Stimulated activated CD4-positive, alpha-beta T cell treated with anti-CD3 and anti-CD28 coated beads, Interleukin-12 subunit alpha, Interleukin-12 subunit beta, amount 100 ng/mL, for 48 hours (primary cell): ENCODE data around the gene RPS6KA5.
"Not testable (repeated sequence)": the region's sequence is repeated elsewhere in the genome, so short reads cannot be mapped to it uniquely, and the experiment has no call there.

Experiments used
- DNase-seq, 3 donors: peaks; one replicate each; pipeline ENCODE4 v3.0.0-alpha.2; 2020; ENCODE audit warnings: low read depth in 2 of 3, low spot score in 1 of 3

RPS6KA5 gene

DNA sequence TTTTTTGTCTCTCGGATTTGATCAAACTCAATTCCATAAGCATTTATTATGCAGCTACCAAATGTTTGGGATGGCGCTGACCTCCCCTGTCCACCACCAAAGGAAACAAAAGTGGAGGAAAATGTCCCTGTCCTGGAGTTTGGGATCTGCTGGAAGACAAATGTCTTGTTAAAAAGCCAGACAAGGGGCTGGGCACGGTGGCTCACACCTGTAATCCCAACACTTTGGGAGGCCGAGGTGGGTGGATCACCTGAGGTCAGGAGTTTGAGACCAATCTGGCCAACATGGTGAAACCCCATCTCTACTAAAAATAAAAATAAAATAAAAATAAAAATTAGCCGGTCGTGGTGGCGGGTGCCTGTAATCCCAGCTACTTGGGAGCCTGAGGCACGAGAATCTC lies 221.9 kb downstream of the RPS6KA5 start:
- not testable (repeated sequence) for DNase-seq

DNA sequence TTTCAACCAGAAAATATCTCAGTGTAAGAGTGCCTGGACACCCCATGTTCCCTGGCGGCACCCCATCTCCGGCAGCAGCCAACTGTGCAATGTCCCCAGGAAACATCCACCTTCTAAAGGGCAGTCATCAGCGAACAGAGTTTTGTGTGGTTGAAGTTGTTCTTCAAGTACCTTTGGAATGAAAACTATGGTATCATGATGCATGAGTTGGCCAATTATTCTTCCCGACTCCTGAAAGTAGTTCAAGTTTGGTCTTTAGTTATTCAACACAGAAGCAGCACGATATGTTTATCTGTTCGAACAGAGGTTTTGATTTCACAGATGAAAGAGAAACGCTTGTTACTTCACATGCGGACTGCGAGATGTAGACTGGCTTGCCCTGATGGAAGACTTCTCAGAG lies 223.1 kb downstream of the RPS6KA5 start:
- DNase-seq = no peak

DNA sequence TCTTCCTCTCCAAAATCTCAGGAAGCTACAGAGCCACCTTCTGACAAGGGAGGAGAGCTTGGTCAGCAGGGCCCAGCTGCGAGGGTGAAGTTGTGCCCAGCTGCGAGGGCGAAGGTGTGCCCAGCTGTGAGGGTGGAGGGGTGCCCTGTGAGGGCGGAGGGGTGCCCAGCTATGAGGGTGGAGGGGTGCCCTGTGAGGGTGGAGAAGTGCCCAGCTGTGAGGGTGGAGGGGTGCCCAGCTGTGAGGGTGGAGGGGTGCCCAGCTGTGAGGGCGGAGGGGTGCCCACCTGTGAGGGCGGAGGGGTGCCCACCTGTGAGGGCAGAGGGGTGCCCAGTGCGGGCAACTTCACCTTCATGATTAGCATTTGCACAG lies 223.8 kb downstream of the RPS6KA5 start:
- no peak for DNase-seq

DNA sequence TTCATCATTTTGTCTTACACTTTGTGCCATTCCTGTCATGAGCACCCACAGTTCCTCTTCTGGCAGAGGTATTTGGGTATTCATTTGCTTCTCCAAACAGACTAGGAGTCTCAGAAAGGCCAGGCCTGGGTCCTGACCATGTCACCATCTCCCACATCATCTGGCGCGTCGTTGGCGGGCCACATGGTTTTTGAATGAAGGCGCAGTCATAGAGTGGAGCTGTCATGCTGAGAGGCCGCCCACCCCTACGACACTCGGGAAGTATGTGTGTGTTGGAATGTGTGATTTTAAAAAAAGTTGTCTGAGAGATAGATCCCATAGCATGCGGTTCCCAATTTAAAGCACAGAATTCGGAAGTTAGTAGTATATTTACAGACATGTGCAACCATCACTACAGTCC lies 228.6 kb downstream of the RPS6KA5 start:
- DNase-seq = no peak

DNA sequence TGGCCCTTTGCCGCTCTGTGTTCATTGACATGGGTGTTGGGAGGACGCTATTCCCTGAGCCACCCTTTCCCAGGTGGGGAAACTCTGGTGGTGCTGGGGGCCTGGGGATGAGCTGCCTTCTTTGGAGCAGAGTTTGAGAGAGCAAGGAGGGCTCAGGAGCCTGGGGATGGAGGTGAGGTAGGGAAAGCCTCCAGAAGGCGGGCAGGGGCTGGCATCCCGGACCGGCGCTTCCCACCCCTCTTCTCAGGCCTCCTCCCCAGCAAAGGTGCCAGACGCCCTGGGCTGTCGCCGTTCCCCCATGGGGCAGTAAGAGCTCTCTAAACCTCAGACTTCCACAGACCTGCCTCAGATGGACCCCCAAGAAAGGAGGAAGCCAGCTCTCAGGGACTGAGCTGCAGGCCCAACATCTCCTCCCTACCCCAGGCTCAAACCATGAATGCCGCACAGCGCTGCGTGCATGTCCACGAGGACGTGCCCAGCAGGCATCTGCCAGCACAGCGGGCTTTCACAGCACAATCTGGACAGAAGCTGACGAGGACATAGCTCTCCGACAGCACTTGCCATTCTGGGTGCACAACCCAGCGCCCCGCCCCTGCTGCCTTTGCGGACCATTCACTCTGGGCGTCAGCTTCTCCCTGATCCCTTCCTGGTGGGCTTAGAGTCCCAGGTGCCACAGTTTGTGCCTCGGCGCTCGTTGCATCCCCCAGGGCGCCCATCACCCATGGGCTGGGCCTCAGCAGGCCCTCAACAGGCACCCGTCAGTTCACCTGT lies 229.3 kb downstream of the RPS6KA5 start:
- DNase-seq = no peak

DNA sequence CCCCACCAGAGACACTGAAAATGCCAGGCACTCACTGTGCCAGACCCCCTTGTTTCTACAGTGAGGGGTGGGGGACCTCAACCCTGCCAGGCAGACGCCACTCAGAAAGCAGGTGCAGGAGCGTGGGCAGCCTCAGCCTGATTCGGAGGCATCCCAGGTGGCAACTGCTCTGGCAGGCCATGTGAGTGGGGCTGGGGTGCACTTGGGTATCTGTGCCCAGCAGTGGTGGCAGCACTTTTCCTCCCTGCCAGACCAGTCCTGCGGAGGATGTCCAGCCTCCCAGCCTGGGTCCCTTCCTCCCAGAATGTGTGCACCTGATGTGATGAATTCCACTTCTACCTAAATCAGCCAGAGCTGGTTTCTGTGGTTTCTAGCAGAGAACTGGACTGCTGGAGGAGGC lies 230.8 kb downstream of the RPS6KA5 start:
- DNase-seq = no peak

DNA sequence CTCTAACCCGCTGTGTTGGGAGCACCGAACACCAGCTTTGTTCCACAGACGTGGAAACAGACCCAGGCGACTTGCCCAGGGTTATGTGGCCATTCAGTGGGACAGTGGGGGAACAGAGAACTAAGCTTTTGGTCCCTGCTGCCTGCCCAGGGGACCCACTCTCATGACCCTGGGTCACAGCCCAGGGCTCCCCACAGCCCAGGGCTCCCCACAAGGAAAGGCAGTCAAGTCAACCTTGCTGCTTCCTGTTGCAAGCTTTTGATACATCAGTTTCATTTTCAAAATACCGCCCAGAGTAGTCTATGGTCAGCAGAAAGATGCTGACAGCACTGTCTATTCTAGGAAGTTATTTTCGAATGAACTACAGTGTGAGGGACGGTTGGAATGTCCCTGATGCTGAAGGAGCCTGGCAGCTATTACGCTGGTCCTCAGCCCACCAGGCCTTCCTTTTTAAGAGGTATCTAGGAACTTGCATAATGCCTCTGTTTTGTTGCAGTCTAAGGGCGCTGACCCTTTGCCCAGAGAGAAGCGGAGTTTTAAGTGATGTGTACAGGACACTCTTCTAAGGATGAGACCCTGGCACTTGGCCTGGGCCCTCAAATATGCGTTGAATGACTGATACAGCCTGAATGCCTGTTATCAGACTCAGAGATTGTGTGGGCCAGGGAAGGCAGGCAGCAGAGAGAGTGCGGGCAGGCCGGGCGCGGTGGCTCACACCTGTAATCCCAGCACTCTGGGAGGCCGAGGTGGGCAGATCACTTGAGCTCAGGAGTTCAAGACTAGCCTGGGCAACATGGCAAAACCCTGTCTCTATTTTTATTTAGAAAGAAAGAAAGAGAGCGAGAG lies 231.6 kb downstream of the RPS6KA5 start:
- DNase-seq = peak in 1 of 3 donors; percentile 2

DNA sequence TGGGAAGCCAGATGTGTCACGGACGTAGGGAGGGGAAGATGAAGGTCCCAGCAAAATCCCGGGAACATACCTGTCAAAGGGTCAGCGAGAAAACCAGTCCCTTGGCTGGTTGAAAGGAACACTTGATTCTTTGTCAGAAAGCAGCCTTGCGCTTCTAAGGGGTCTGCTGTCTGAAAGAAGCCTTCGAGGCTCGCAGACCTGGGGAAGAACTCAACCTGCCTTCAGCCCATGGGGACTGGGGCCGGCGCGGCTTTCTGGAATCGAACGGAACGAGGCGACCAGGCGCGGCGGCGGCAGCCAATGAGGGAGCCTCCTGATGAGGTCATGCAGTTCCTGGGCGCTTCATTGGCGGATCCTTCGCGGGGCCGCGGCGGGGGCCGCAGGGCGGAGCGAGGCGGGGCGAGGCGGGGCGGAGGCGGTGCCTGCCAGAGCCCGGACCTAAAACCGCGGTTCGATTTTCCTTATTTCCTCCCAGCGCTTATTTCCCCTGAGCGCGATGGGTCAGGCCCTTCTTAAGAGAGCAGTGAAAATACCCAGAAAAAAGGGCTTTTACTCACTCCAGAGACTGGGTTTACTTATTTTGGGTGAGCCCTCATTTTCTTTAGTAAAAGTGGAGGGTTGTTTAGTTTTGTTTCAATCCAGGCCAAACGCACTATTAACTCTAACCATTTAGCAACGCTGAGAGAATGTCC lies 232.4 kb downstream of the RPS6KA5 start:
- DNase-seq = peak; percentile 85 to 89 (median 89)

DNA sequence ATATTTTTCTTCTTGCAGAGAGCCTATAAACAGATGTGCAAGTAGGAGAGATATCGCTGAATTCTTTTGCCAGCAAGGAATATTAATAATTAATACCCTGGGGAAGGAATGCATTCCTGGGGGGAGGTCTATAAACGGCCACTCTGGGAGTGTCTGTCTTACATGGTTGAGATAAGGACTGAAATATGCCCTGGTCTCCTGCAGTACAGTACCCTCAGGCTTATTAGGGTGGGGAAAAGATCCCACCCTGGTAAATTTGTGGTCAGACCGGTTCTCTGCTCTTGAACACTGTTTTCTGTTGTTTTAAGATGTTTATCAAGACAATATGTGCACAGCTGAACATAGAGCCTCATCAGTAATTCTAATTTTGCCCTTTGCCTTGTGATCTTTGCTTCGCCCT lies 236.9 kb downstream of the RPS6KA5 start:
- not testable (repeated sequence) for DNase-seq

DNA sequence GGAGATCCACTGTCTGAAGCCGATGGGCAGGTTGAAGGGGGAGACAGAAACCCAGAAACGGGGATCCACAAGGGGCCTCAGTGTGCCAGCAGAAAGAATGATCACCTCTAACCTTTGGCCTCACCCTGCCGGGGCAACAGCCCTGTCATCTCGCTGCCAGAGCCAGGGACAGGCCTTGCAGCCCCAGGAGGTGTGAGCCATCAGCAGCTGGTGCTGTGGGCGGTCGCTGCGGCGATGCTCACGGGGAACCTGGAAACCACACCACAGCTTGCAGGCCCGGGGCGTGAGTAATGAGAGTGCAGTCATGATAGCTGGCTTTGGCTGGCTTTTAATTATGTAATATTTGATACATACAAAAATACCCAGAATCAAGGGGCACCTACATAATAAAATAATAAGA lies 239.5 kb downstream of the RPS6KA5 start:
- DNase-seq = peak; percentile 61 to 81 (median 74)

DNA sequence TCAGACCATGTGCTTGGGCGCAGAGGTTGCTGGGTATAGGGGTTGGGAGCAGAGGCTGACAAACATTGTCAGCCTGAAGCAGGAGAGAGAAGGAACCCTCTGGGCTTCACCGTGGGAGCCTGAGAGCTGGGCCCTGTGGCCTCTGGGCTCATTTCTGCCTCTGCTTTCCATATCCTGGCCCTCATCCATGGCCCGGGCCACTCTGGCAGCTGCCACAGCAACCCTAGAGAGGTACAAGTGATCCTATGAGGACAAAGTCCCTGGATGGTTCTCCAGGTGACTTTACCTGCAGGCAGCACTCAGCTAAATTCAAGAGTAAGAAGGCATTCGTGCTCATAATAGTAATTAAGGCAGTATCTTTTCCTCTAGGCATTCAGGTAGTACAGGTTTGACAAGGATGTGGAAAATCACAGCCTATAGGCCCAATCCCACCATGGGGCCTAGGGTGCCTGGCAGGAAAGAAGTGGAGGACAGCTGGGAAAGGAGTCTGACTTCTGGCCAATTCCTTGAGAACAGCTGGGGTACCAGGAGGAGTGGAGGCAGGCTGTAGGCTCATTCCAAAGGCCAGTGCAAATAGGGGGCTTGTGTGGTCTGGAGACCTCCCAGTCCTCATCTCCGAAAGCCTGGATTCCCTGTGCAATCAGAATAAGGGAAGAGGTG lies 240.6 kb downstream of the RPS6KA5 start:
- DNase-seq = no peak

DNA sequence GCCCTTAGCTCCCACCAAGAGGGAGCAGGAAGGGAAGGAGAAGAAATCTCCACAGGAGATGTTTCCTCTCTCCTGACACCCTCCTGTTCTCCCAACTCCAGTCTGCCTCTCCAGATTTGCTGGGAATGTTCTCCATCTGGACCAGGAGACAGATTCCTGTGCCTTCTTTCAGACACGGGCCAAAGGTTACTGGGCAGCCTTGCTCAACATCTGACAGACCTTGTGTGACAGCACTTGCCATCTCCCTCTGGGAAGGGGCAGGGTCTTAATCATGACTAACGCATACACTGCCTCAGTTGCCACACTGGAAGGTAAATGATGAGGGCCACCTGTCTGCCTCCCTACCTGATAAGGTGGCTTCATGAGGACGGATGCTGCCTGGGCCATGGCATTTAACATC lies 241.7 kb downstream of the RPS6KA5 start:
- no peak for DNase-seq

DNA sequence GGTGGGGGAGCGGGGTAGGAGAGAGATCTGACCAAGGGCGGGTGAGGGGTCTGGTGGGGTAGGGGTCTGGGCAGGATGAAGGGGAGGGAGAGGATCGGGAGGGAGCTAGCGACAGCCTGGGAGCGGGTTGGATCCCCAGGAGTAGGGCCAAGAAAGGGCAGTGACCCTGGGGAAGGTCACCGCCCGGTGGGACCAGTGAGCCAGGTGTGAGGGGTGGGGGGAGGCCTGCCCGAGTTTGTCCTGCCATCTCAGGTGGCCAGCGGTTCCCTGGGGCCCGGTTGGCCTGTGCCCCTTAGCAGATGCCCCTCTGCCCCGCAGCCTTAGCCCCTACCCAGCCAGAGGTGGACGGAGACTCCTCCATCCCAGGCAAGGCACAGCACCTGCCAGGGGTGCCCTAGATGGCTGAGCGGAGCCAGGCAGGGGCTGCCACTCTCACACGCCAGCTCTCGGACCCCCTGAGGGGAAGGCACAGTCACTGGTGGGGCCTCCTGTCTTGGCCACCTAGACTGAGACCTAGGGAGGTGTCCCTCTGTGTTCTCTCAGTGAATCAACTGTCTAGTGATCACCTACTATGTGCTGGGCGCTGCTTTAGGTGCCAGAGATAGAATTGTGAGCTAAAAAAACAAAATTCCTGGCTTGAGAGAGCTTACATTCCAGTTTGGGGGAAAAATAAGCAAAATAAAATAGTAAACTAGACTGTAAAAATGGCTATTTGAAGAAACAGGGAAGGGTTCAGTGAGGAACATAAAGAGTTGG lies 243.6 kb downstream of the RPS6KA5 start:
- no peak for DNase-seq

DNA sequence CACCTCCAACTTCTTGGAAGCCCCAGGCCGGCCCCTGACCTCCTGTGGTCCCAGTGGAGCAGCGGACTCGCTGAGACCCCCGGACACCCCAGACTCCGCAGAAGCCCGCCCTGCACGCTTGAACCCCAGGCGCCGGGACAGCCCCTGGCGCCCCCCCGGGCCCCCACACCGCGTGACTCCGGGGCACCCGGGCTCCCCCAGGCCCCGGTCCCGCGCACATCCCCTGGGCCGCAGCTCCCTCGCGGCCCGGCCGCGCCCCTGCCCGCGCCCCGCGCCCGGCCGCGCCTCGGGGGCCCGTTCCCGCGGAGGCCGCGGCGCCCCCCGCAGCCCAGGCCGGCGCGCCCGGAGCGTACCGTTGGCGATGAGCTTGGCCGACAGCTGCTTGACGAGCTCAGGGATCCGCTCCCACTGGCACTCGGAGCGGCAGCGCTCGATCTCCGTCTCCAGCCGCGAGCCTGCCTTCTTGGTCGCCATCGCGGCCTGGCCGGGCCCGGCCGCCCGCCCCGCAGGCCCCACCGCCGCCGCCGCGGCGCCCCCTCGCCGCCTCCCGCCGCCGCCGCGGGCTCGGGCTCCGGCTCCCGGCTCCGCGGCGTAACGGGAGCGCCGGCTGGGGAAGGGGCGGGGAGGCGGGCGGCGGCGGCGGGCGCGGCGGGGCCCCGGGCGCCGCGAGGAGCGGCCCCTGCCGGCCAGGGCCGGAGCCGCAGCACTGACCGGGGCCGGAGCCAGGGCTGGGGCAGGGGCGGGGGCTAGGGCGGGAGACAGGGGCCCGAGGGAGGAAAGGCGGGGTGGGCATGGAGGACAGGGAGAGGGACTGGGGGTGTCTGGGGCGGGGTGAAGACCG lies 244.4 kb downstream of the RPS6KA5 start, which contains the start of gene TTC7B:
TTC7B (minus strand) TSS at position 609 of the 841 bp plus-strand sequence; CDS start at position 474, 135 bp downstream.
- DNase-seq = peak in 2 of 3 donors; percentile 8 to 22

DNA sequence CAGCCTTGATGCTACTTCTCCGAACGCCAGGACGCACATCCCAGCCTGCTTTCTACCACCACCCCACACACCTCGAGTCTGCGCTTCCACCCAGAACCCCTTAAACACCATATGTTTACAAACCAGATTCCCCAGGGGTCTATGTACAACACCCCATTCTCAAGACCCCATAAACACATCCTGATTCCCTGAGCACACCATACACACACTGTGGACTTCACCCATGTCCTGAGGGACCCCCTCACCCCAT lies 244.9 kb downstream of the RPS6KA5 start:
- DNase-seq = no peak

DNA sequence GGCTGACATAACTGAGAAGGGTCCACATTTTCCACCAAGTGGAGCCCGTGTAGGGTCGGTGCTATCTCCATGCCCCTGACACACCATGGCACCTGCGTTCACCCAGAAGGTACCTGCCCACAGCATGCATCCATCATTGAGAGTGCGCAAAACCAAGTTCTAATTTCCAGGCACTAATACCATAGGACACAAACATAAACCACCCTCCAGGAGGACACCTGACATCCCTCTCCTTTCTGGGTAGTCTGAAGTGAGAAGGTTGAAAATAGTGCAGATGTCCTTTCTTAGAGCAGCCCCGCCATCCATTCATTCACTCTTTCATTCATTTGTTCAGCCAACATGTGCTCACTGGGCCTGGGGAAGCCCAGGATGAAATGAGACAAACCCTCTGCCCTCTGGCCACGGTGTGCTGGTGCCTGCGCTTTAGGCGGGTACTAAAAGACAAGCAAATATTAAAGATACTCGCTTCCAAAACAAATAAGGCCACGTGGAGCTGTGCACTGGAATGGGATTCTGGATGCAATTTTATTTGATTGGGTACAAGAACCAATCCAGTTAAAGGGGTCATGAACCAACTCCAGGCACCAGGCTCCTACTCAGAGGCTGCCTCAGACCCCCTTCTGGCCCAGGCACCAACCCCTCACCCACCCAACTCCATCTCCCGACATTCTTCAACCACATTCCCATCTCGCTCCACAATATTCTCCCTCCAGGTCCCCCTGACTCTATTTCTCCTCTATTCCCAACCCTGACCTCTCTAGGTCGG lies 245.5 kb downstream of the RPS6KA5 start:
- no peak for DNase-seq

DNA sequence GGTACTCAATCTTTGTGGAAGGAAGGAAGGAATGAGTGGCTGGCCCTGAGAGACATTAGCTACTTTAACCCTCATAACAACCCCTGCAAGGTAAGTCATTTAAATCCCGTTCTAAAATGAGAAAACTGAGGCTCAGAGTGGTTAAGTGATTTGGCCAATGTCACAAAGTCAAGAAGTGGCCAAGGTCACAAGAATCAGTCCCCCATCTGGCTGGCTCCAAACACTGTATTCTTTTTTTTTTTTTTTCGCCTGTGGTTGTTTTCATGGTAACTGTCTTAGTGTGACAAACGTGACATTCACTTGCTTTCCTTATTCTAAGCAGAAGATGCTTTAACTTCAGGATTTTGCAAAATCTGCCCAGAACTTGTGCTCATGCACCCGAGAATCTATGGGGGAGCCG lies 247.0 kb downstream of the RPS6KA5 start:
- DNase-seq = no peak

DNA sequence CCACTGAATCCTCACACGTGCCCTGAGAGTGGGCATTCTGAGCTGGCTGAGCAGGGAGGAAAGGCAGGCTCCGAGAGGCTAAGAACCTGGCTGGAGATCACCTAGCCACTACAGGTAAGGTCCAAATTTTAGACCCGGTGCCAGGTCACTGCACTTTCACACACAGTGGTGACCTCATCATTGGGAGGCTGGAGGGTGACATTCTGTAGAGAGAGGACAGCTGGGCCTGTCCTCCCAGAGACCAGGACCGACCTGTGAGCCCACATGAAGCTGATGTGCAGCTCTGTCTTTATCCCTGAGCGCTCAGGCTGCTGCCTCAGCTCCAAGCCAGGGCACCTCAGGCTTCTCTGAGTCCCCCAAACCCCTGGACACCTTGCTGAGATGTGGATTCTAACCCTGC lies 248.3 kb downstream of the RPS6KA5 start:
- DNase-seq = no peak

DNA sequence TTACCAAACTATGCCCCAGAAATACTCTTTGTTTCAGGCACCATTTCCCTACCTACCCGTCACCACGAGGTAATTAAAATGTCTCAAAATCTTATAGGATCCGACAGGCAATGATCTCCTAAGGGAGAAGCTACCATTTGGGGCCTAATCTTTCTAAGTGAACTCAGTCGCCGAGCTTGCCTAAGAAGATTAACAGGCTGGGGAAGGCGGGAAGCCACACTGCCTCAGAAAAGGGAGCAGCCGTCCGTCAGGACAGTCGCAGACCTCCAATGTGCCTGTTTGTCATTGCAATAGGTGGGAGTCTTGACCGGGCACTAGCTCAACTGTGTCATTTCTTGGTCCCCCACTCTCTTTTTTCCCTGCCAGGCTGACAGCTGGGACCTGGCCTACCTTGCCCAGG lies 248.8 kb downstream of the RPS6KA5 start:
- no peak for DNase-seq
